ENCODE measurements around the gene GPC4.
"Not testable (repeated sequence)": the region's sequence is repeated elsewhere in the genome, so short reads cannot be mapped to it uniquely, and the experiment has no call there.

The GPC4 gene

DNA sequence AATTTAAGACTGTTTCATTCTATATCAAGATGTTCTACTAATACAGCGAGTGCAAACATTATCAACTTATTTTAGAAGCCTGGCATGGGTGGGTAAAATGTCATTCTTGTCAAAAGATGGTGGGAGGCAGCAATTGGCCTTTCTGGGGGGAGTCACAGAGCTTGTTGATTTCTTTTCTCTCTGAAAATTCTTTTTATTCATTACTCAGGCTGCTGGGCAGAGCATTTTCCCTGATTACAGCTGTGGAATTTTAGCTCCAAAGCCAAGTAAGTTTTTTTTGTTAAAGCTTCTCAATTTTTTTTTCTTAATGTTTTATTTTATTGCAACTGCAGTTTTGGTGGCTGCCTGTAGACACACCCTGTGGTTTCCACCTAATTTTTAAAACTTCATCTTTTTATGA, 50.4 kb downstream of the GPC4 start:
- no peak for DNase-seq

DNA sequence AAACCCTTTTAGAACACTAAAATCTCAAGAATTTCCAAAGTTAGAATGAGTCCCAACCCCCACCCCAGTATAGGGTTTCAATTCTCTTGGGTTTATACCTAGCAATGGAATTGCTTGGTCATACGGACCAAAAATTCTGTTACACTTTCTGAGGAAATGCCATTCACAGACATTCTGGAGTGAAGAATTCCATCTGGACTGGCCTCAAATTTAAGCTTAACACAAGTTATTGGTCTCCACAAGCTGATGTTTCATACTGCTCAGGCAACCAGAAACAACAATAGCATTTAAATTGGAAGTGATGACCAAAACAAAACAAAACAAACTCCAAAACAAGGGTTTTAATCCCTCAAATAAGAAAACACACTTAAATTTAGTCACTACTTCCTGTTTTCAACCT, 51.1 kb downstream of the GPC4 start:
- DNase-seq: no peak

DNA sequence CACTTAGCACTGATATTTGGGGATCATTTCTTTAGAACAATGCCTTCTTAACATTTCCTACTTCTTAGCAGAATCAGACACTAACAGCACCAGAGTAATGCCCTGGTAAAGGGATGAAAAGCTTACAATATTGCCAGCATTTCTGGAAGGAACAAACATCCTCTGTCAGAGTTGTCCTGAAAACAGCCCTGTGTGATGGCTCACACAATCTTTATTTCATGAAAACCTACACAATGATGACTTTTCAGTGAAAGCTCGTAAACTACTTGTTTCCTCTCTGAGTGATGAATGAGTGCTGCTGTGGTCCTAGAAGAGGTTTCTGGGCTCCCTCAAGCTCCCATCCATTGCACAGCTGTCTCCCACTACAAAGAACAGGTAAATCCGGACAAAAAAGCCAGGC, 52.8 kb downstream of the GPC4 start:
- DNase-seq: no peak

DNA sequence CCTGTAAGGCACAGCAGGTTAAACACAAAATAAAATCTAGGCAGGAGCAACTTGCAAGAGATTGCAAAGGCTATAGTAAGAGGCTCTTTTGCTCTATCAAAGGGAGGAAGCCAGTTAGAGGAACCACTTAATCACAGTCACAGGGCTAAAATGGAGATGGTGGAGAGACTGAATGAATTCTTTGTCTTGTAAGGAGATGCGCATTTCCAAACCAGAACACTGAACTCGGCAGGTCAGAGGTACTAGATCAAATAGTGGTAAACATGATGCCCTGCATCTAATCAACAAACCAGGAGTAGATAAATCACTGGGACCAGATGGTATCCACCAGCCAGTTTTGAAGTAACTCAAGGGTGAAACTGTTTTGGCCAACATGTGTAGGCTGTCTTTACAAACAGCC, 55.8 kb downstream of the GPC4 start:
- DNase-seq: no peak

DNA sequence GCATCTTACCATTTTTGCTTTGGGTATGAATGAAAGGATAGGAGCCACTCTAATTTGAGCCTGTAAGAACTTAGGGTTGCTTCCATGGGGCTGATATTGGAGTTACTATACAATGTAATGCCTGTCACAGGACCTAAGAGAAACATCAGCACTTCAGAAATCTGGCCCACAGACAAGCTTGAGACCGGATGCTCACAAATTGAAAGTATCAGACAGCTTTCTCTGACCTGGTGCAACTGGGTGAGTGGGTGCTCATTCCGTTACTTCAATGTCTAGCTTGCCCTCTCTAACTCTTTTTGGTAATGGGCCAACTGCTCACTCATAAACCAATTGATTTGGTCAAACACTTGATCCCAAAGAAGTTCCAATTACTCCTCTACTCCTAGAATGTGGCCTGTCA, 62.1 kb downstream of the GPC4 start:
- DNase-seq: no peak

DNA sequence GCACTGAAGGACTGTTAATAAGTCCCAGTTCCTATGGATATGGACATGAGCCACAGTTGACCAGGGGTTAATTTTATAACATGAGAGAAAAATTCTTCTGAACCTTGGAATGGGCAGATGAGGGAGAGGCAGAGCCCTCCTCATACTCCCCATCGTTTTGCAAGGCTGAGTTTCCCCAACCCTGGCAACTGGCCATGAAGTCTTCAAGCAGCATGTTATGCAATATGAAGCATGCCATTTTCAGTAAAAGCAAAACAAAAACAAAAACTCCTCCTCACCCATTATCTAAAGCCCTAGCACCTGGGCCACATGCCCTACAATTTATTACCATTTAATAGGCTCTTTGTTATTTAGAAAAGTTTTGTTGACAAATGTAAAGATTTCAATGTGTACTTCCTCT, 64.5 kb downstream of the GPC4 start:
- DNase-seq: no peak

DNA sequence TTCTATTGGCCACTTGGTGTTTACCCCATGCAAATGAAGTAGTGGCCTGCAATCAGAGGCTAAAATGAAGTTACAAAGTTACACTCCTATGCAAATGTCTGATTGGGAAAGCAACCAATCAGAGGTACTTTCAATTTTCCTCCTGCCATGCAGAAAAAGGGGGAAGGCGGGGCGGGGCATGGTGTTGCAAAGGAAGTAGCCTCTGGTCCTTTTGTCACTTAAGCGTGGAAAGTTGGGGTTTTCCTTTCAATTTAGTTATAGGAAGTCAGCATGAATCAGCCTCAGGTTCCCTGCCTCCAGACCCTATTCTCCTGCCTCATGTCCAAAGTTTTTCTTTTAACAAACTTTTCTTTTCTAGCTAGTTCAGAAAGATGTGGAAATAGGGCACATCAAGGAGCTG, 69.3 kb downstream of the GPC4 start:
- DNase-seq: no peak

DNA sequence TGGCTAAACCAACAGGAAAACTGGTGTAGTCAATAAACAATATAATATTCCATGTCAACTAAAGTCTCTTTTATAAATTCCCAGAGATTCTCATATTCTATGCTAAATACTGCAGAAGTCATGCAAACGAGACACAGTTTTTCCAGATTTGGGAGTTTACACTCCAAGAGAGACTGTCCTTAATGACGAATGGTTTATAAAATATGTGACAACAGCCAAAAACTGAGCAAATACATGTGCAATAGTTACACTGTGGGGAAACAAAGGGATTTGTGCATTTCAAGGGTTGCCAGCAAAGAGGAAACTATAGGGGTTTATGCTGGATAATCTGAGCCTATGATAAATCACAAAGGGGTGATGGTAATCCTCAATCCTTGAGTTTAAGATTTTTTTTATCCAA, 75.7 kb downstream of the GPC4 start:
- no peak for DNase-seq

DNA sequence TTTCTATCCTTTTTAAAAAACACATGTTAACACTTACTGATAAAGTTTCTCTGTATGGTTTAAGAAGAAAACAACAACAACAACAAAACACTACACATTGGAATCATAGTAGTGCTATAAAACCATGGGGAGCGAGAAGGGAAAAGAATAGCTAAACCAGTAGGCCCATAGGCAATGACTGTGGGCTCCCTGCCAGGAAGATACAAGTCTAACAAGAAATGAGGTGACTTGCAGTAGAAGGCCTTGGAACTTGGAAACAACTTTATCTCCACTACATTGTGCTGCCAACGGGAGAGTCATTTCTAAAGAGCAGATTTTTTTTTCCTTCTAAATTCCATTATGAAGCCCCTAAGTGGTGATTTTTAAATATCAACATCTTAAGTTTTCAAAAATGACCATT, 78.0 kb downstream of the GPC4 start:
- DNase-seq: no peak

DNA sequence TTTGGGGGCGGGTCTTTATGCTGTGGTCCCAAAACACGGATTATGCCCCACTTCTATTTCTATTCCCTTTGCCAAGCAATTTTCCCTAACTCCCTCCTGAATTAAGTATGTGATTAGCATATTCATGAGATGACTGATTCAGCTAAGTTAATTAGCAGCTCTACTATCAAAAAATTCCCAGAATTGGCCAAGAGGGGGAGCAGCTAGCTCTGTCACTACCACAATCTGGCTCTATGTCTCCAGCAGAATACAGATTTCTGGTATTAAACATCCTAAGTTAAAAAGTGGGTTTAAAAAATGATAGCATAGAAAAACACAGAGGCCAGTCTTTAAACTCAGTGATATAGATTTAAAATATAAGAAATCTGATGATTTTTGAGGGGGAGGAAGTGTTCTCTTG, 80.3 kb downstream of the GPC4 start:
- DNase-seq: no peak

DNA sequence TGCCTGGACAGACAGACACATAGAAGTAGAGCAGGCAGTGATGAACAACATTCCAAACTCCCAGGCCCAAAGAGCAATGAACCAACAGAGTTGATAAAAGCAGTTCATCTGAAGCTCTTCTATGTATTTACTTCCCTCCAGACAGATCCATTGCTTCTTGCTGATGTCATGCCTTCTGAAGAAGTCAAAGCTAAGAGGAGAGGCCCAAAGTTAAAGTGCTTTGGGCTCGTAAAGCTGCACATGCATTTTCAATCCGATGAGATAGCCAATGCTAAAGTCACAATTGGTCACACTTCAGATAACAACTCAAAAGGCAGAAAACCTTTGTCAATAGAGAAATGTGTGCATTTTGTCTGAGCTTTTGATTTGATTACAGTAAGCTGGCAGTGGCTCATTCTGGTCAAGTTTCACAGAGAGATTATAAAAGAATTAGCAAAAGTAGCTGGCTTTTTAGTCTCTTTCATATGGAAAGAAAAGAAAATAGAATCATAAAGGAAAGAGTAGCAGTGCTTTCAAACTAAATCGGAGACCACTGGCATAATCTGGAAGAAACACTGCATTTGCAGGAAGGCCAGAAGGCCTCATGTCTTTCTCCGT, 82.0 kb downstream of the GPC4 start:
- no peak for DNase-seq

DNA sequence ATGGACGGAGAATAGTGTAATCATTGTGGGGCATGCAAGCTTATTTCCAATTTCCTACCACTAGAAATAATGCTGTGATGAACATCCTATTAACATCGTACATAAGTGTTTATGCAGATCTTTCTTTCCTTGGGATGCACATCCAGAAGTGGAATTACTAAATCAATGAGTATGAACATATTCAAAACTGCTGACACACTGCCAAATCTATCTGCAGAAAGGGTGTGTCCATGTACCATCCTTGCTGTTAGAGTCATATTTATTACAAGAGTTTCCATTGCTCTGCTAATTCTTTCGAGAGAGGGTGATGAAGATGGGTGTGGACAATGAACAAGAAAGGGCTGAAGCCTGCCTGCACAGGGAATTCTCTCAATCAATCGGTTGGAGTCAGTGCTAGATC, 82.6 kb downstream of the GPC4 start:
- DNase-seq: no peak

DNA sequence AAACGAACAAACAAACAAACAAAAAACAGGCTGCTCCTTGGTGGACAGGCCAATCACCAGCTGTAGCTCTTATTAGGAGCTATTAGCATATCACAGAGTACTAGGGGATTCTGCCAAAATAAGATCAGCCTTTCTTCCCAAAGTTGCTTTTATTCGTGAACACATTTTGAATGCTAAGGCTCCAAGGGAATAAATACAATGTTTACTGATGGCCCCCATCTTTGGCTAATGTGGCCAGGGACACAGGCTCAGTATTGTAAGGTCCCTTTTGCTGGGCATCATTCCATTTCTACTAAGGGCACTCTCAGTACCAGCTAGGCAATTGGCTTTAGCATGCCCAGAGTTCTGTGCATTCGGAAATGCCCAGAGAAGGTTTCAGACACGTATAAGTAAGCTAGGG, 84.3 kb downstream of the GPC4 start:
- no peak for DNase-seq

DNA sequence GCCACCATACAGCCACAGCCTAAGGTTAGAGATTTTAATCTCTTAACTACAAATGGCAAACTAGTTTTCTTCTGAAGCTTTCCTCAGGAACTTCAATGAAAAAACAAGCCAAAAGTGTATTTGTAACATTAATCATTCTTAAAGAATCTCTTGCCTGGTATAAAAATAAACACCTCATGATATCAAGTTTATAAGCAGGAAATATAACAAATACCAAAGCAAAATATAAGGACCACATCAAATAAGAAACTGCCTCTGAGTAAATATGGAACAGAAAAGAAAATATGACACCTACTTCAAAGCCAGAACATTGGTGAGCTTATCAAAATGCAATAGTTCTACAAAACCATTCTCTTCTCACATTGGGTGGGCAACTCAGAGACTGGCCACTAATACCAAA, 89.9 kb downstream of the GPC4 start:
- no peak for DNase-seq

DNA sequence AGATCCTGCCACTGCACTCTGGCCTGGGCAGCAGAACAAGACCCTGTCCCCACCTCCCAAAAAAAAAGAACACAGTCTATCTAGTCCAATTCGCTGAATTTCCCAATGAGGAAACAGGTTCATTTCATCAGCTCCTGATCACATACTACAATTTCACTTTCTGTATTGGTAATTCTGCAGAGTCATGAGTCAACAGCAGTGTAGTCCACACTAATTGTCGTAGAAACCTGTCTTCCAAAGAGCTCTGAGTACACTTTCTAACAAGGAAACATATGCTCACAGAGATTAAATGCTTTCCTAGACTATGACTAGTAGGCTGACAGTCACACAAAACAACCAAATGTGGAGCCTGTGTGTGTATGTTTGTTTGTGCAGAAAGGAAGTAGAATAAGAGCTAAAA, 91.9 kb downstream of the GPC4 start:
- no peak for DNase-seq

DNA sequence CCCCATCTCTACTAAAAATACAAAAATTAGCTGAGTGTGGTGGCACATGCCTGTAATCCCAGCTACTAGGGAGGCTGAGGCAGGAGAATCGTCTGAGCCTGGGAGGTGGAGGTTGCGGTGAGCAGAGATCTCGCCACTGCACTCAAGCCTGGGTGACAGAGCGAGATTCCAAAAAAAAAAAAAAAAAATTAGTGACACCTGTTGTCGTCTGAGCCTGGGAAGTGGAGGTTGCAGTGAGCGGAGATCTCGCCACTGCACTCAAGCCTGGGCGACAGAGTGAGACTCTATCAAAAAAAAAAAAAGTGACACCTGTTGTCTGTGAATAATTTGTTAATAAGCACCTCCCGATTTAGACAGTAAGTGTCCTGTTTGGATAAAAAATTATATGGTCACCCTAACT, 93.0 kb downstream of the GPC4 start:
- DNase-seq: not testable (repeated sequence)

DNA sequence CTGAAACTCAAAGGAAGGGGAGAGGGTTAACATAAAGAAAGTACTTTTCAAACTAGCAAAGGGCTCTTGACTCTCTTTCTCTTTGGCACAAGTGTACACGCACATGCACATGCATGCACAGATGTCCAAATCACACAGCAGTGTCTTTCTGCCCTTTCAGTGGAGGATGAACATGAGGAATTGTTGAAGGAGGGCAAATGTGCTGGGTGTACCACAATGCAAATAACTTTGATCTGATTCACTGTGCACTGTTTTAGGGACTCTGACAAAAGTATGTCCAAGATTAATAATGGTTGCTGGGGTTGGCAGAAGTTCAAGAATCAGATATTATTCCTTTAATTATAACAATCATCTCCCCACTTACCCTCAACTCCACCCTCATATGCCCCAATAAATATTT, 93.8 kb downstream of the GPC4 start:
- DNase-seq: no peak

DNA sequence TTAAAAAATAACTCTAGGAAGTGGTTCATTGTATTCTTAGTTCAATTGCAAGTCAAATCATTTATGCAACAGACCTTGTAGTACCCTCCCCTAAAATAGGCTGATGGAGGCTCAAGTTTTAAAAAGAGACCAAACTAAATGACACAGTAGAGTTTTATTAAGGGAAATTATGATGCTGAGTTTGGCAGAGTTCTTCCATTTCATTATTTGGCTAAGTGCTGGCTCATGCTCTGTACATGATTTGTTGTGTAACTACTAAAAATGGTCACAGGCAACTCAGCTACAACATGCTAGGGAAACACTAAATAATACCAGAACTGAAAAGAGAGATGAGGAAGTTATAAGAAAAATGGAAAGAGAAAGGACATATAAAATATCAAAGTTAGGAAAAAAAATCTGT, 101.0 kb downstream of the GPC4 start:
- DNase-seq: no peak

DNA sequence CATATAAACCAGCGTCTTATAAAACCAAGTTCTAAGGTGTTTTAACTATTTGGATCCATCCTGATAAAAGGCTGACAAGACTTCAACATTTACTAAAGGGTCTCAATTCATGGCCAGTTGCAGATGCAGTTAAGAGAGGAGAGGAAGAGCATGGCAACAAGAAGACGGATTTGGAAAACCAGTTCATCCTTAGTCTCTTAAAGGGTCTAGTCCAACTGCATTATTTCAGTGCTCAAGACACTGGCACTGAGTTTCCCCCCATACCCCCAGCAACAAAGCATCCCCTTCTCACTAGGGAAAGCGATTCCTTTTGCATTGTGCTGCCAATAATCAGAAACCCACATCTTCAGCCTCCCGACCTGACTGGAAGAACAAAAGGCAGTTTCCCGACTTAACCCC, 106.8 kb downstream of the GPC4 start:
- DNase-seq: no peak

DNA sequence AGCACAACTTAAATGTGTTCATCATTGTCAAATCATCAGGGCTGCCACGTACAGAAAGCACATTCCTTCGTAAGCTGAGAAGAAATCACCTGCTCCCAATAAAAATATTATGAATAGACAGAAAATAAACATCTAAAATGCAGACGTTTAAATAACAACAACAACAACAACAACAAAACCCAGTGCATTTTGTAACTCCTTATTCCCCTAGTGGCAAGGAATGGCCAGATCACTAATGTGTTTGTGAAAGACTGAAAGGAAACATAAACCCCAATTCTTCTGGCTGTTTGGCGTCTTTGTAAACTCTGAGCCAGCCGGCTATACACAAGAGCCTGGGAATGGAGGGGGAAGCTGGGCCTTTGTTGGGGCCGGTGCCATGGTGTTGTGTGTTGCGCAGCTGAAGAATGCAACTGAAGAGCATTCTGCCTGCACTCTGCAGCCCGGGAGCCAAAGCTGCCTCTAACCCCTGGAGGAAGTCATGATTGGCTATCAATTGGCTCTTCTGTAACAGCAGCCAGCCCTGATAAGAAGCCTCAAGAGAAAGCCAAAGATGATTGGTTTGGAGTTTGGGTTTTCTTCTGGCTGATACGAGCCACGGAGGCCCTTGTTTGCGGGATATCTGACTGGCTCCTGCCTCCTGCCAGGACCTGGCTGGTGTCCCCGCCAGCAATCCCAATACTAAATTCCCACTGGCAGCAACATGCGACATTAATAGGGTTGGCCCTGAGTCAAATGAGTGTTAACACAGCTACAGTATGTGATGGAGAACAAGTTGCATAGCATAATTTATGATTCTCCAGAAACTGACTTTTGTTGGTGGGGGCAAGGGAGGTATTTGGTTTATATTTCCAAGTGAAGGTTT, 107.4 kb downstream of the GPC4 start:
- DNase-seq: no peak

DNA sequence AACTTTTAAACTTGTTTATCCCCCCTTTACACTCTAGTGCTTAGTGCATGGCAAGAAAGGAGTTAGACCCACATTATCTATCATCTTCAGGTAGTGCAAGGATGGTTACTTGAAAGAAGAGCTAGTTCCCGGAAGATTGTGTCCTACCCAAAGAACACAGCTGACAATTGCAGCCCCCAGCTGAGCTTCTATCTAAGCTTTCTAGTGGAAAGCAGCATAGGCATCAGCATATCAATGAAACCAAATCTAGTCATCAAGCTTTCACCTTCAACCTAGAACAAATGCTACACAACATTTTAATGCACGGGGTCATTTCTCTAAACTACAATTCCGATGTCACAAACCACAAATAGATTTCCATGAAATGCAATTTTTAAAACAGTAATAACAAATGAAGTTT, 108.2 kb downstream of the GPC4 start:
- DNase-seq: no peak

DNA sequence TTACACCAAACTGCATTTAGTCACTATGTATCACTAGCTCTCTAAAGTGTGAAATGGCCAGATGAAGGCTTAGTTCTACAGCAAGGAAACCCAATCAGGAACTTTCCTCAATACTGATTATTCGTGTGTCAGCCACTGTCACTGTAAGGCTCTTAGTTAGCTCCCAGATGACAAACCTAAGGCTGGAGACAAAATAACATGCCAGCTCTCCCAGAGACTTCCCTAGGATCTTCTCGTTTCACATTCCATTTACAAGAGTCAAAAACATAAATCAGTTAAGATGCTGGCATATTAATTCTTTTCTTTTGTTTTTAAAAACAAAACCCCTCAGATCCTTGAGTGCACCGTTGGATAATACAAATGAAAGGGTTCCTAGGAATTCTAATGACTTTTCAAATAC, 109.0 kb downstream of the GPC4 start:
- no peak for DNase-seq

DNA sequence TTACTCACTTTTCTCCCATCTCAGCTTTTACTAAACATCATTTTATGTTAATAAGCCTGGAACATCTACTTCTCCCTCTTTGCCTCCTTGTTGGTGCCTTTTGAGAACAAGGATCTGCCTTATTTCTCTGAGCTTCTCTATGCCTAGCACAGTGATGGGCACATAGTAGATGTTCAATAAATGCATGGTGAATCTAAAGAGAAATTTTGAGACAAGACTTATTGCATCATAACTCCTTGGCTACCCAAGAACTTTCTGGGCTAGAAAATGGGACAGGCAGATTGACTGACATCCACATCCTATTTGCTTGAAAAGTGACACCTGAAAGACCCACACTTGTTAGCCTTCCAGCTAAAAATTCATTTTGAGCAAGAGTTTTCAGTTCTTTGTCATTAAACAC, 109.9 kb downstream of the GPC4 start:
- DNase-seq: no peak

DNA sequence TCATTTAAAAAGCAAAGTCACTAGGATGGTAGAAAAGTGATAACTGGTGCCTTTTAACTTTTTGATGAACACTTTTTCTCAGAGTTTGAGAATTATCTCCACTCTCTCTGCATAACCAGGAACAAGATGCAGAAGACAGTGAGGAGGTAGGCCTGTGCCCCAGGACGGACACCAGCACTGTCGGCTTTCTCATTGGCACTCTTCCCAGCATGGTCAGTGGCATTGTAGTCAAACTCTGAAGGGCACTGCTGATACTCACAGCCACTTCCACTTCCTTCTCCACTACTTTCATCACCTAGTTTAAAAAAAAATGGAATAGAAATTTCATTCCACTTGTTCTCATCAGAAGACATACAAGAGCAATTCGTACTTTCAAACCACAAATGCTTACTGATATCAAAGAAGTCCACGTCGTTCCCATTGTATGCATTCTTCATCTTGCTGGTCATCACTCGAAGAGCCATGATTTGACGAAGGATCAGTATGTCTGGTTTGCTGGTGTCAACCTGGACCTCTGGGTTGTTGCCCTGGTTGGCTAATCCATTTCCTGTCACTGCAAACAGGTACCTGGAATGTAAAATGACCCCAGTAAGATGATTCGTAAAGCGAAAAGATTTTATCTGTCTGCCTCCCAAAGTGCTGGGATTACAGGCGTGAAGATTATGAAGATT, 112.4 kb downstream of the GPC4 start:
- no peak for DNase-seq

DNA sequence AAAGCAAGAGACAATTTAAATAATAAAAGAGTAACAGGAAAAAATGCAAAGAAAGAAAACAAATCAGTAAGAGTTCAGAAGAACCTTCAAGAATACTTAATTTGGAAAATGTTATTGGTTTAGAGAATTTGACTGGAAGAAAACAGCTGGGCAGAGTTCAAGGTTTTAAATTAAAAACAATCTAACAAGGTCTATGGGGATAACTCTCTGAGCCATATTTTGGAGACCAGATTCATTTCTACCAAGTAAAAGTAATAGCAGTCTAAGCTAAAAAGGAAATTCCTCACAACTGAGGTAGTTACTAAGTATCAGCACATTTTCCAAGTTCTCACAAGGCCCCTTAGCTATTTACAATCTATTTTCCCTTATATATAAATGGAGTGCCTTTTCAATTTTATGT, 114.7 kb downstream of the GPC4 start:
- DNase-seq: no peak

Data from stimulated activated naive CD4-positive, alpha-beta T cell treated with Interleukin-2 at 50 U/mL for 16 hours (primary cell).